Breast epithelium (tissue), 4 donors: ENCODE data around the gene PDK1. TPM values are rescaled to one million over a fixed set of nuclear protein-coding genes. Genes with fewer than 3 reads are reported as not detected.

ENCODE experiments used
- DNase-seq, 2 donors: peaks; one replicate each; pipeline ENCODE4 v3.0.0-alpha.2; 2019; ENCODE audit warnings: low spot score in 2 of 2
- H3K27ac ChIP-seq, 2 donors: fragments of 200-600 bp; sonication (generic) in 1 of 2; one replicate each; pipeline ENCODE4 v1.5.1; 2016 to 2019; ENCODE audit warnings: mild to moderate bottlenecking in 1 of 2
- H3K27me3 ChIP-seq, 2 donors: fragments of 200-600 bp; sonication (generic) in 1 of 2; one replicate each; pipeline versions ENCODE4 v1.5.1 to v1.6.0; 2017 to 2019; ENCODE audit warnings: control low read depth in 1 of 2, mild to moderate bottlenecking in 1 of 2
- H3K36me3 ChIP-seq: fragments of 200-600 bp; one replicate; pipeline ENCODE4 v1.5.1; 2019
- H3K4me1 ChIP-seq, 2 donors: fragments of 200-600 bp; sonication (generic); one replicate each; pipeline ENCODE4 v1.5.1; 2016 to 2019; ENCODE audit warnings: control low read depth in 1 of 2
- H3K4me3 ChIP-seq, 3 donors: fragments of 200-600 bp; sonication (generic); 1 replicate in 2 of 3; 2 replicates in 1 of 3; pipeline ENCODE4 v1.5.1; 2016 to 2019; ENCODE audit warnings: mild to moderate bottlenecking in 3 of 3, moderate library complexity in 2 of 3
- H3K9me3 ChIP-seq, 2 donors: fragments of 200-600 bp; sonication (generic) in 1 of 2; one replicate each; pipeline ENCODE4 v1.5.1; 2016 to 2019; ENCODE audit warnings: control low read depth in 1 of 2
- CTCF ChIP-seq, 3 donors: fragments of 450-650 bp; IDR thresholded peaks; one replicate each; pipeline ENCODE4 v1.5.1; 2016 to 2017; ENCODE audit warnings: antibody characterized with exemption in 3 of 3, mild to moderate bottlenecking in 3 of 3, moderate library complexity in 3 of 3
- POLR2A ChIP-seq: fragments of 450-650 bp; IDR thresholded peaks from one replicate; pipeline ENCODE4 v1.6.1; 2016; ENCODE audit warnings: antibody characterized with exemption, mild to moderate bottlenecking, moderate library complexity
- POLR2AphosphoS5 ChIP-seq, 3 donors: sonication (generic); formaldehyde crosslinking; IDR thresholded peaks; one replicate each; pipeline ENCODE4 v1.6.1; 2017; ENCODE audit warnings: antibody characterized with exemption in 3 of 3
- intact Hi-C: fragments of 100-400 bp; cut with DNase I; formaldehyde crosslinking; loops from one replicate; pipeline ENCODE4 v1.15.1; 2023; ENCODE audit warnings: low total_unique reads
- total RNA-seq, 3 donors: library from RNA; depleted of rRNA; stranded (reverse); fragments of >200 nt; gene quantifications; one replicate each; pipeline ENCODE4 v1.1.0, GENCODE V29; 2016

Gene PDK1
- total RNA-seq, 3 donors from 2014 or later, result 19.0 to 20.0 (median 19.0) TPM

- intact Hi-C loops, result no loop called here
- DNase-seq, result no peak
- Histone ChIP-seq H3K36me3 (no peaks in the 10 kb centered on the region), H3K4me1 (peaks cover 0 to 5% of the 10 kb centered on the region in 2 donors), H3K9me3 (no peaks in the 10 kb centered on the region), H3K4me3 (no peak overlapping the region), H3K27me3 (no peaks in the 10 kb centered on the region), H3K27ac (no peak overlapping the region)
- no peak for TF ChIP-seq POLR2AphosphoS5 (IDR thresholded peaks at IDR 0.05)
- TF ChIP-seq POLR2A, result no peak
- no peak for TF ChIP-seq CTCF (IDR thresholded peaks at IDR 0.05)
These were observed 5.4 kb downstream of the PDK1 start for GRCh38 chr2:172561270-172561669.

DNA sequence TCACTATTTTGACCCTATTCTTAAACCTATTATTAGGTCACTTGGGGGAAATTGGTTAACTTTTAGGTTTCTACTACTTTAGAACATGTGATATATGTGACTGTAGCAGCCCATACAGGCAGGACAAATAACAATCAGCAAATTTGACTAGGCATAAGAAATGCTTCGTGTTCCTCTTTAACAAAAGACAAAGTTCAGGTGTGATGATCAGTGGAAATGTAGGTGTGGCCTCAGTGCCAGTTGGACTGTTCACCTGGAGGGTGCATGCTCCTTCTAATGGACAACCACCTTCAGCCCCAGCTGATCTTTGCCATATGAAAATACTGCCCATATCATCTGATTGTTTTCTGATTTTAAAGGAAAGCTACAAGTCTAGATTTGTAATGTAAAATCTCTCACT, 6.4 kb downstream of the PDK1 start:
- H3K4me3 ChIP-seq, result no peak overlapping the region
- H3K36me3 ChIP-seq, result no peaks in the 10 kb centered on the region
- H3K27ac ChIP-seq, result no peak overlapping the region
- H3K27me3 ChIP-seq, result no peaks in the 10 kb centered on the region
- no peak for DNase-seq
- intact Hi-C loops, result no loop called here
- H3K9me3 ChIP-seq, result no peaks in the 10 kb centered on the region
- TF ChIP-seq POLR2AphosphoS5 (IDR thresholded peaks at IDR 0.05) (no peak), CTCF (IDR thresholded peaks at IDR 0.05) (no peak), POLR2A (no peak)
- peaks cover 0 to 5% of the 10 kb centered on the region in 2 donors for H3K4me1 ChIP-seq

GRCh38 chr2:172564376-172564775, 8.5 kb downstream of the PDK1 start:
- no peaks in the 10 kb centered on the region for H3K4me1 ChIP-seq
- no peak overlapping the region for H3K4me3 ChIP-seq
- no peaks in the 10 kb centered on the region for H3K36me3 ChIP-seq
- H3K27me3 ChIP-seq, result no peaks in the 10 kb centered on the region
- no peaks in the 10 kb centered on the region for H3K9me3 ChIP-seq
- no peak overlapping the region for H3K27ac ChIP-seq
- DNase-seq, result no peak
- TF ChIP-seq POLR2AphosphoS5 (IDR thresholded peaks at IDR 0.05) (no peak), CTCF (IDR thresholded peaks at IDR 0.05) (no peak), POLR2A (no peak)
- intact Hi-C loops, result no loop called here

- TF ChIP-seq CTCF (IDR thresholded peaks at IDR 0.05) (no peak), POLR2A (no peak), POLR2AphosphoS5 (IDR thresholded peaks at IDR 0.05) (no peak)
- Histone ChIP-seq H3K27ac (no peak overlapping the region), H3K36me3 (peaks cover 4% of the 10 kb centered on the region), H3K9me3 (peaks cover 8 to 20% of the 10 kb centered on the region in 2 donors), H3K4me1 (no peaks in the 10 kb centered on the region), H3K4me3 (no peak overlapping the region), H3K27me3 (no peaks in the 10 kb centered on the region)
- no peak for DNase-seq
- intact Hi-C loops, result no loop called here
These were observed 15.4 kb downstream of the PDK1 start for GRCh38 chr2:172571245-172571644.

- intact Hi-C loops, result no loop called here
- H3K9me3 ChIP-seq, result peaks cover 8 to 36% of the 10 kb centered on the region in 2 donors
- TF ChIP-seq CTCF (IDR thresholded peaks at IDR 0.05), result no peak
- no peak for TF ChIP-seq POLR2AphosphoS5 (IDR thresholded peaks at IDR 0.05)
- TF ChIP-seq POLR2A, result no peak
- DNase-seq, result no peak
- H3K4me1 ChIP-seq, result no peaks in the 10 kb centered on the region
- H3K27me3 ChIP-seq, result no peaks in the 10 kb centered on the region
- H3K4me3 ChIP-seq, result no peak overlapping the region
- H3K27ac ChIP-seq, result no peak overlapping the region
- peaks cover 4% of the 10 kb centered on the region for H3K36me3 ChIP-seq
These were observed 17.1 kb downstream of the PDK1 start for GRCh38 chr2:172572981-172573380.
